AG09309 (cell line): Measurements from ENCODE around the gene MAPK8.

Experiments used
- DNase-seq: peaks from one replicate; pipeline ENCODE4 v3.0.0-alpha.2; 2010; ENCODE audit warnings: low read depth
- H3K4me3 ChIP-seq: 2 replicates; pipeline ENCODE4 v1.5.1; 2011; ENCODE audit warnings: mild to moderate bottlenecking, low read depth, low read length, moderate library complexity; ENCODE audit not compliant: control insufficient read depth
- CTCF ChIP-seq: IDR thresholded peaks from 2 replicates; pipeline ENCODE4 v1.5.1; 2011; ENCODE audit warnings: mild to moderate bottlenecking, low read depth, low read length, inconsistent platforms; ENCODE audit not compliant: insufficient read depth, control insufficient read depth; ENCODE audit errors: missing control alignments

MAPK8 gene

GRCh38 chr10:48457949-48458661, 151.6 kb downstream of the MAPK8 start:
- no peak overlapping the region for H3K4me3 ChIP-seq
- DNase-seq: no peak
- TF ChIP-seq CTCF: no peak

- H3K4me3 ChIP-seq: no peak overlapping the region
- TF ChIP-seq CTCF: no peak
- DNase-seq: no peak
Observed at GRCh38 chr10:48458662-48459048, 152.2 kb downstream of the MAPK8 start.

- no peak for DNase-seq
- no peak overlapping the region for H3K4me3 ChIP-seq
- no peak for TF ChIP-seq CTCF
Observed at GRCh38 chr10:48459270-48460150, 153.0 kb downstream of the MAPK8 start.

DNA sequence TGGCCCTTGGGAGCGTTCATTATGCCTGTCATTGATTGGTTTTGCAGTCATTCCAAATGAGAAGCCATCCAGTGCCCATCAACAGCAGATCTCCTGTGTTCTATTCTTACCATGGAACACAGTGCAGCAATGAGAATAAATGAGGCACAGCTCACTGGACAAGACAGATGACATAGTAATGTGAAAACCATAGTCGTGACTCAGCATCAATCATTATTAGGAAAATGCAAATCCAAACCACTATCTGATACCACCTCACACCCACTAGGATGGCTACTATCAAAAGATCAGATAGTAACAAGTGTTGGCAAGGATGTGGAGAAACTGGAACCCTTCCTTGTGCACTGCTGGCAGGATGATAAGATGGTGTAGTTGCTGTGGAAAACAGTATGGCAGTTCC, 153.7 kb downstream of the MAPK8 start:
- DNase-seq: no peak
- no peak for TF ChIP-seq CTCF
- H3K4me3 ChIP-seq: no peak overlapping the region

GRCh38 chr10:48461623-48462481, 155.4 kb downstream of the MAPK8 start:
- no peak for TF ChIP-seq CTCF
- no peak for DNase-seq
- H3K4me3 ChIP-seq: no peak overlapping the region

- no peak for DNase-seq
- no peak overlapping the region for H3K4me3 ChIP-seq
- TF ChIP-seq CTCF: no peak
Observed at GRCh38 chr10:48462482-48463020, 156.1 kb downstream of the MAPK8 start.
